Gastroesophageal sphincter (tissue), 4 donors: Measurements from ENCODE around the gene SSUH2. TPM values are rescaled to one million over a fixed set of nuclear protein-coding genes. Genes with fewer than 3 reads are reported as not detected.

Experiments used
- ATAC-seq: fragments of 150-250 bp; one replicate; pipeline ENCODE4 v1.9.1; 2016; ENCODE audit warnings: mild to moderate bottlenecking, moderate library complexity
- H3K27ac ChIP-seq, 4 donors: fragments of 200-600 bp; sonication (generic) in 3 of 4; 1 replicate in 3 of 4; 2 replicates in 1 of 4; pipeline ENCODE4 v1.5.1; 2016 to 2019
- H3K27me3 ChIP-seq: fragments of 200-600 bp; sonication (generic); one replicate; pipeline ENCODE4 v1.5.1; 2019
- H3K36me3 ChIP-seq, 2 donors: fragments of 200-600 bp; sonication (generic); one replicate each; pipeline ENCODE4 v1.5.1; 2019; ENCODE audit warnings: control low read depth in 1 of 2
- H3K4me1 ChIP-seq, 3 donors: fragments of 200-600 bp; sonication (generic); 1 replicate in 2 of 3; 2 replicates in 1 of 3; pipeline ENCODE4 v1.5.1; 2016 to 2019; ENCODE audit warnings: control low read depth in 2 of 3
- H3K4me3 ChIP-seq, 2 donors: fragments of 200-600 bp; sonication (generic); one replicate each; pipeline ENCODE4 v1.5.1; 2019; ENCODE audit warnings: mild to moderate bottlenecking in 1 of 2, moderate library complexity in 1 of 2
- H3K9me3 ChIP-seq, 3 donors: fragments of 200-600 bp; sonication (generic); one replicate each; pipeline ENCODE4 v1.5.1; 2017 to 2019; ENCODE audit warnings: control low read depth in 2 of 3
- CTCF ChIP-seq, 4 experiments: fragments of 200-600 bp in 2 of 4; fragments of 450-650 bp in 2 of 4; sonication (generic) in 1 of 4; IDR thresholded peaks; one replicate each; pipeline ENCODE4 v1.5.1; 2017 to 2019; ENCODE audit warnings: antibody characterized with exemption in 4 of 4, mild to moderate bottlenecking in 2 of 4, moderate library complexity in 2 of 4
- EP300 ChIP-seq: sonication (generic); formaldehyde crosslinking; IDR thresholded peaks from one replicate; pipeline ENCODE4 v1.6.1; 2017; ENCODE audit warnings: antibody characterized with exemption, mild to moderate bottlenecking
- POLR2A ChIP-seq, 2 donors: fragments of 450-650 bp; IDR thresholded peaks; one replicate each; pipeline ENCODE4 v1.6.1; 2017; ENCODE audit warnings: antibody characterized with exemption in 2 of 2, mild to moderate bottlenecking in 2 of 2, moderate library complexity in 1 of 2
- POLR2AphosphoS5 ChIP-seq: sonication (generic); formaldehyde crosslinking; IDR thresholded peaks from one replicate; pipeline ENCODE4 v1.6.1; 2017; ENCODE audit warnings: antibody characterized with exemption
- WGBS, 2 donors: methylation state at CpG; one replicate each; pipeline ENCODE4 v1.1.5; 2018; ENCODE audit warnings: low coverage in 1 of 2; 5-methylcytosine and 5-hydroxymethylcytosine counted together
- total RNA-seq, 4 donors: library from RNA; depleted of rRNA; stranded (reverse); fragments of >200 nt; gene quantifications; one replicate each; pipeline ENCODE4 v1.1.0, GENCODE V29; 2016

SSUH2 gene
- total RNA-seq, 4 donors from 2014 or later: 0.27 to 3.8 TPM; not detected in 2

- H3K4me3 ChIP-seq: no peak overlapping the region
- no peaks in the 10 kb centered on the region for H3K27me3 ChIP-seq
- H3K27ac ChIP-seq: no peak overlapping the region
- TF ChIP-seq POLR2A (IDR thresholded peaks at IDR 0.05): no peak
- no peak for TF ChIP-seq POLR2AphosphoS5
- no peak for TF ChIP-seq EP300
- TF ChIP-seq CTCF (IDR thresholded peaks at IDR 0.05): no peak
- H3K4me1 ChIP-seq: peaks cover 2 to 3% (median 2%) of the 10 kb centered on the region in 3 donors
- H3K36me3 ChIP-seq: no peaks in the 10 kb centered on the region
- no peak for ATAC-seq
- H3K9me3 ChIP-seq: peaks cover 0 to 5% (median 0%) of the 10 kb centered on the region in 3 donors
- WGBS, 2 donors: 83% methylated on average over 3 of the region's 5 CpGs
Measured at GRCh38 chr3:8575364-8576104, 69.1 kb downstream of the SSUH2 start.

- H3K4me1 ChIP-seq: peaks cover 2 to 4% (median 2%) of the 10 kb centered on the region in 3 donors
- peaks cover 0 to 6% of the 10 kb centered on the region in 2 donors for H3K36me3 ChIP-seq
- H3K9me3 ChIP-seq: peaks cover 0 to 5% (median 0%) of the 10 kb centered on the region in 3 donors
- TF ChIP-seq POLR2AphosphoS5 (no peak), CTCF (IDR thresholded peaks at IDR 0.05) (no peak), EP300 (no peak), POLR2A (IDR thresholded peaks at IDR 0.05) (no peak)
- peak overlapping the region in 1 of 4 donors; percentile 42 for H3K27ac ChIP-seq
- H3K4me3 ChIP-seq: no peak overlapping the region
- ATAC-seq: no peak
- H3K27me3 ChIP-seq: no peaks in the 10 kb centered on the region
- 53 to 59% methylated on average over 3 to 5 of the region's 5 CpGs for WGBS, 2 donors
Measured at GRCh38 chr3:8574670-8575322, 69.8 kb downstream of the SSUH2 start.

- Histone ChIP-seq H3K36me3 (peaks cover 0 to 12% of the 10 kb centered on the region in 2 donors), H3K9me3 (peaks cover 0 to 5% (median 0%) of the 10 kb centered on the region in 3 donors), H3K27me3 (no peaks in the 10 kb centered on the region), H3K4me3 (no peak overlapping the region), H3K4me1 (peaks cover 2 to 4% (median 2%) of the 10 kb centered on the region in 3 donors), H3K27ac (peak overlapping the region in 1 of 4 donors; percentile 29)
- WGBS, 2 donors: 27 to 42% methylated on average over 1 to 2 of the region's 2 CpGs
- ATAC-seq: no peak
- TF ChIP-seq POLR2AphosphoS5: no peak
- TF ChIP-seq POLR2A (IDR thresholded peaks at IDR 0.05): no peak
- TF ChIP-seq CTCF (IDR thresholded peaks at IDR 0.05): no peak
- no peak for TF ChIP-seq EP300
Measured at GRCh38 chr3:8574040-8574669, 70.4 kb downstream of the SSUH2 start.

GRCh38 chr3:8573342-8573926 lies 71.2 kb downstream of the SSUH2 start:
- TF ChIP-seq EP300 (no peak), CTCF (IDR thresholded peaks at IDR 0.05) (no peak), POLR2AphosphoS5 (no peak), POLR2A (IDR thresholded peaks at IDR 0.05) (no peak)
- Histone ChIP-seq H3K4me3 (no peak overlapping the region), H3K36me3 (peaks cover 0 to 19% of the 10 kb centered on the region in 2 donors), H3K9me3 (peaks cover 0 to 5% (median 0%) of the 10 kb centered on the region in 3 donors), H3K4me1 (peaks cover 2 to 4% (median 2%) of the 10 kb centered on the region in 3 donors), H3K27me3 (no peaks in the 10 kb centered on the region), H3K27ac (no peak overlapping the region)
- no peak for ATAC-seq
- 52 to 68% methylated on average over 4 of the region's 4 CpGs for WGBS, 2 donors
